Measurements from ENCODE around the gene SMG1. TPM values are rescaled to one million over a fixed set of nuclear protein-coding genes. Genes with fewer than 3 reads are reported as not detected.

SMG1 gene
- total and polyA plus RNA-seq, 2 of the 13 experiments (the other 11 are each of a cell fraction or from before 2014, with no cell fraction given): 48.7 to 53.7 TPM

GRCh38 chr16:18932243-18932987 is 6.2 kb upstream of the SMG1 start:
- intact Hi-C loops (cut with micrococcal nuclease; ENCODE audit: unreplicated experiment): loop anchor here (2.0 kb wide), 1 partner anchor 14 kb away; no protein-coding TSS in a partner anchor
- BruUV-seq (replicated peaks): no TSS peak
- ATAC-seq: no peak
- H3K9ac ChIP-seq (ENCODE audit: insufficient read depth, low read depth, low read length): no peak overlapping the region
- in situ Hi-C loops (cut with HindIII; ENCODE audit: extremely low pct_ligation_motif_present, low pct_unique_long_range_greater_than_20kb): no loop called here
- ChIA-PET CTCF (ENCODE audit: low intra/inter-chr PET ratio, low total read pairs) (no interaction called here), POLR2A (interaction anchor here (1.4 to 2.9 kb wide), 2 partner anchors 131 to 143 kb away, joined by 4 to 14 read pairs; partner anchors contain the start of genes ARL6IP1 and RPS15A)
- H3K79me2 ChIP-seq (ENCODE audit: insufficient read depth, low read length): no peaks in the 10 kb centered on the region
- H3K4me1 ChIP-seq (ENCODE audit: insufficient read depth, low read length): peaks cover 61% of the 10 kb centered on the region
- no peak overlapping the region for H3K4me3 ChIP-seq (replicated peaks in 1 of 3; ENCODE audit: insufficient read depth in 1 of 3, low read depth in 2 of 3, low read length in 3 of 3)
- no peaks in the 10 kb centered on the region for H3K27me3 ChIP-seq (ENCODE audit: control insufficient read depth in 1 of 2, insufficient read depth in 2 of 2, low read length in 2 of 2)
- peak; percentile 46 for DNase-seq (ENCODE audit: low spot score)
- H3K36me3 ChIP-seq (replicated peaks in 1 of 2; ENCODE audit: control insufficient read depth in 1 of 2, insufficient read depth in 2 of 2, low read length in 2 of 2): no peaks in the 10 kb centered on the region
- no peaks in the 10 kb centered on the region for H3K9me3 ChIP-seq (ENCODE audit: low read length)
- FAIRE-seq: no peak
- no peak overlapping the region for H2AFZ ChIP-seq (ENCODE audit: low read length)
- no peaks in the 10 kb centered on the region for H4K20me1 ChIP-seq (ENCODE audit: insufficient read depth, low read length)
- no peak overlapping the region for H3K27ac ChIP-seq (ENCODE audit: extremely low read length, insufficient read depth, low read length)
- H3K4me2 ChIP-seq (ENCODE audit: low read depth, low read length): 0 out of 2 replicates have a peak overlapping the region, but pooled peaks have one; percentile 33
- 5% methylated on average over 5 of the region's 5 CpGs for WGBS (ENCODE audit: low lambda C conversion rate)
- TF ChIP-seq RFX3 (CRISPR knock-in tag; IDR thresholded peaks at IDR 0.05): no peak
- no peak for TF ChIP-seq ZBTB25 (CRISPR knock-in tag; IDR thresholded peaks at IDR 0.05)
- TF ChIP-seq ESRRA (CRISPR knock-in tag; IDR thresholded peaks at IDR 0.05; ENCODE audit: low read depth): no peak
- no peak for TF ChIP-seq SIX4 (CRISPR knock-in tag; IDR thresholded peaks at IDR 0.05)
- peak; percentile 79; the same call in 1 of the 2 replicates for TF ChIP-seq NR2F6 (IDR thresholded peaks at IDR 0.05)
- TF ChIP-seq NR2F6 (CRISPR knock-in tag; IDR thresholded peaks at IDR 0.05): 0 out of 2 replicates have a peak, but pooled peaks have one; percentile 54
- TF ChIP-seq U2AF2 (IDR thresholded peaks at IDR 0.05; ENCODE audit: low read depth, low read length): no peak
- no peak for TF ChIP-seq SALL1 (CRISPR knock-in tag; IDR thresholded peaks at IDR 0.05)
- no peak for TF ChIP-seq ZNF563 (CRISPR knock-in tag; IDR thresholded peaks at IDR 0.05)
- TF ChIP-seq, protein P1, sequence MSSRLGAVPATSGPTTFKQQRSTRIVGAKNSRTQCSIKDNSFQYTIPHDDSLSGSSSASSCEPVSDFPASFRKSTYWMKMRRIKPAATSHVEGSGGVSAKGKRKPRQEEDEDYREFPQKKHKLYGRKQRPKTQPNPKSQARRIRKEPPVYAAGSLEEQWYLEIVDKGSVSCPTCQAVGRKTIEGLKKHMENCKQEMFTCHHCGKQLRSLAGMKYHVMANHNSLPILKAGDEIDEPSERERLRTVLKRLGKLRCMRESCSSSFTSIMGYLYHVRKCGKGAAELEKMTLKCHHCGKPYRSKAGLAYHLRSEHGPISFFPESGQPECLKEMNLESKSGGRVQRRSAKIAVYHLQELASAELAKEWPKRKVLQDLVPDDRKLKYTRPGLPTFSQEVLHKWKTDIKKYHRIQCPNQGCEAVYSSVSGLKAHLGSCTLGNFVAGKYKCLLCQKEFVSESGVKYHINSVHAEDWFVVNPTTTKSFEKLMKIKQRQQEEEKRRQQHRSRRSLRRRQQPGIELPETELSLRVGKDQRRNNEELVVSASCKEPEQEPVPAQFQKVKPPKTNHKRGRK (CRISPR knock-in tag; IDR thresholded peaks at IDR 0.05): no peak
- no peak for TF ChIP-seq NFIB (CRISPR knock-in tag; IDR thresholded peaks at IDR 0.05; ENCODE audit: borderline replicate concordance)
- TF ChIP-seq, protein P2, sequence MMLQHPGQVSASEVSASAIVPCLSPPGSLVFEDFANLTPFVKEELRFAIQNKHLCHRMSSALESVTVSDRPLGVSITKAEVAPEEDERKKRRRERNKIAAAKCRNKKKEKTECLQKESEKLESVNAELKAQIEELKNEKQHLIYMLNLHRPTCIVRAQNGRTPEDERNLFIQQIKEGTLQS (CRISPR knock-in tag; IDR thresholded peaks at IDR 0.05): peak; percentile 29; the same call in 1 of the 2 replicates
- TF ChIP-seq ZNF775 (CRISPR knock-in tag; IDR thresholded peaks at IDR 0.05; ENCODE audit: borderline replicate concordance): peak; percentile 99
- TF ChIP-seq HMG20B (CRISPR knock-in tag; conservative IDR thresholded peaks at IDR 0.05): peak; percentile 52; the same call in 1 of the 2 replicates
- TF ChIP-seq, protein P3, sequence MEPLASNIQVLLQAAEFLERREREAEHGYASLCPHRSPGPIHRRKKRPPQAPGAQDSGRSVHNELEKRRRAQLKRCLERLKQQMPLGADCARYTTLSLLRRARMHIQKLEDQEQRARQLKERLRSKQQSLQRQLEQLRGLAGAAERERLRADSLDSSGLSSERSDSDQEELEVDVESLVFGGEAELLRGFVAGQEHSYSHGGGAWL (CRISPR knock-in tag; IDR thresholded peaks at IDR 0.05): no peak
- TF ChIP-seq SNAI1 (CRISPR knock-in tag; IDR thresholded peaks at IDR 0.05; ENCODE audit: borderline replicate concordance): no peak
- TF ChIP-seq ZNF607 (CRISPR knock-in tag; IDR thresholded peaks at IDR 0.05; ENCODE audit: borderline replicate concordance): no peak
- TF ChIP-seq HNRNPL (IDR thresholded peaks at IDR 0.05; ENCODE audit: low read depth, low read length): no peak
- TF ChIP-seq TBP (CRISPR knock-in tag; IDR thresholded peaks at IDR 0.05): no peak
- no peak for TF ChIP-seq TIGD3 (CRISPR knock-in tag; IDR thresholded peaks at IDR 0.05; ENCODE audit: borderline replicate concordance)
- no peak for TF ChIP-seq ZNF564 (CRISPR knock-in tag; IDR thresholded peaks at IDR 0.05)
